Thoracic aorta (tissue), 2 donors: Measurements from ENCODE around the gene NKAIN1. TPM values are rescaled to one million over a fixed set of nuclear protein-coding genes. Genes with fewer than 3 reads are reported as not detected.
A peak's percentile ranks its signal among the peaks of the same experiment; 100 is the strongest.

Experiments used
- ATAC-seq: fragments of 150-250 bp; one replicate; pipeline ENCODE4 v1.8.0; 2017; ENCODE audit warnings: low read depth; ENCODE audit not compliant: insufficient number of reproducible peaks, low FRiP score
- DNase-seq: peaks from one replicate; pipeline ENCODE4 v3.0.0-alpha.2; 2020; ENCODE audit warnings: low spot score
- H3K27ac ChIP-seq, 2 donors: fragments of 200-600 bp; sonication (generic); 1 replicate in 1 of 2; 2 replicates in 1 of 2; pipeline ENCODE4 v1.5.1; 2016; ENCODE audit warnings: mild to moderate bottlenecking in 2 of 2, moderate library complexity in 2 of 2
- H3K27me3 ChIP-seq: fragments of 200-600 bp; sonication (generic); replicated peaks from 2 replicates; pipeline ENCODE4 v1.6.0; 2016; ENCODE audit warnings: mild to moderate bottlenecking; ENCODE audit not compliant: insufficient read depth
- H3K36me3 ChIP-seq: fragments of 200-600 bp; sonication (generic); one replicate; pipeline ENCODE4 v1.5.1; 2016
- H3K4me1 ChIP-seq, 2 donors: fragments of 200-600 bp; sonication (generic); 1 replicate in 1 of 2; 2 replicates in 1 of 2; pipeline versions ENCODE4 v1.5.1 to v1.6.0; 2016; ENCODE audit warnings: low read depth in 2 of 2, mild to moderate bottlenecking in 1 of 2; ENCODE audit not compliant: control insufficient read depth in 1 of 2
- H3K4me3 ChIP-seq: fragments of 200-600 bp; sonication (generic); 2 replicates; pipeline ENCODE4 v1.5.1; 2016; ENCODE audit warnings: mild to moderate bottlenecking
- H3K9me3 ChIP-seq: fragments of 200-600 bp; sonication (generic); 2 replicates; pipeline ENCODE4 v1.5.1; 2016
- total RNA-seq, 2 donors: library from RNA; depleted of rRNA; stranded (reverse); fragments of >200 nt; gene quantifications; one replicate each; pipeline versions ENCODE4 v1.1.0 to v1.2.3, GENCODE V29; 2016
- TF ChIP-seq, protein P1 (sequence below): fragments of 200-600 bp; sonication (generic); IDR thresholded peaks from one replicate; pipeline ENCODE4 v1.5.1; 2019; ENCODE audit warnings: antibody characterized with exemption

Gene NKAIN1
- total RNA-seq, 2 donors from 2014 or later: not detected

GRCh38 chr1:31243501-31244286, 4.0 kb upstream of the NKAIN1 start:
- TF ChIP-seq, protein P1, sequence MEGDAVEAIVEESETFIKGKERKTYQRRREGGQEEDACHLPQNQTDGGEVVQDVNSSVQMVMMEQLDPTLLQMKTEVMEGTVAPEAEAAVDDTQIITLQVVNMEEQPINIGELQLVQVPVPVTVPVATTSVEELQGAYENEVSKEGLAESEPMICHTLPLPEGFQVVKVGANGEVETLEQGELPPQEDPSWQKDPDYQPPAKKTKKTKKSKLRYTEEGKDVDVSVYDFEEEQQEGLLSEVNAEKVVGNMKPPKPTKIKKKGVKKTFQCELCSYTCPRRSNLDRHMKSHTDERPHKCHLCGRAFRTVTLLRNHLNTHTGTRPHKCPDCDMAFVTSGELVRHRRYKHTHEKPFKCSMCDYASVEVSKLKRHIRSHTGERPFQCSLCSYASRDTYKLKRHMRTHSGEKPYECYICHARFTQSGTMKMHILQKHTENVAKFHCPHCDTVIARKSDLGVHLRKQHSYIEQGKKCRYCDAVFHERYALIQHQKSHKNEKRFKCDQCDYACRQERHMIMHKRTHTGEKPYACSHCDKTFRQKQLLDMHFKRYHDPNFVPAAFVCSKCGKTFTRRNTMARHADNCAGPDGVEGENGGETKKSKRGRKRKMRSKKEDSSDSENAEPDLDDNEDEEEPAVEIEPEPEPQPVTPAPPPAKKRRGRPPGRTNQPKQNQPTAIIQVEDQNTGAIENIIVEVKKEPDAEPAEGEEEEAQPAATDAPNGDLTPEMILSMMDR: no peak
- H3K27me3 ChIP-seq: peaks cover 8% of the 10 kb centered on the region
- no peaks in the 10 kb centered on the region for H3K9me3 ChIP-seq
- H3K4me3 ChIP-seq: no peak overlapping the region
- H3K27ac ChIP-seq: no peak overlapping the region
- ATAC-seq (no peak), DNase-seq (no peak)
- H3K36me3 ChIP-seq: no peaks in the 10 kb centered on the region
- H3K4me1 ChIP-seq: peaks cover 4 to 7% of the 10 kb centered on the region in 2 donors

DNA sequence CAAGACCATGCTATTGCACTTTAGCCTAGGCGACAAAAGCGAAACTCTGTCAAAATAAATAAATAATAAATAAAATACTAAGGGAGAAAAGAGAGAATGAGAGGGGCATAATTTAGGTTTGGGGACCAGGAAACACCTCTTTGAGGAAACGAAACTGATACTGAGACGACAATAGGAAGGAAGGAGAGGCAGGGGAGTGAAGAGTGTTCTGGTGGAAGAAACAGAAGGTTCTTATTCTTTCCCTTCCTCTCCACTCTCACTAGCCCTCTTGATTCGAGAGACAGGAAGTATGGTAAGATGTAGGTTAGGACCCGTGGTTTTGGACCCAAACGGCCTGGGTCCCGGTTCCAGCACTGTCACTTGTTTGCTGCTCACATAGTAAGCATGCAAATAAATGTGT, 1.6 kb upstream of the NKAIN1 start:
- ATAC-seq (no peak), DNase-seq (no peak)
- H3K4me3 ChIP-seq: no peak overlapping the region
- peaks cover 8% of the 10 kb centered on the region for H3K27me3 ChIP-seq
- H3K4me1 ChIP-seq: peaks cover 4 to 9% of the 10 kb centered on the region in 2 donors
- H3K9me3 ChIP-seq: no peaks in the 10 kb centered on the region
- TF ChIP-seq, protein P1: no peak
- no peak overlapping the region for H3K27ac ChIP-seq
- H3K36me3 ChIP-seq: no peaks in the 10 kb centered on the region

DNA sequence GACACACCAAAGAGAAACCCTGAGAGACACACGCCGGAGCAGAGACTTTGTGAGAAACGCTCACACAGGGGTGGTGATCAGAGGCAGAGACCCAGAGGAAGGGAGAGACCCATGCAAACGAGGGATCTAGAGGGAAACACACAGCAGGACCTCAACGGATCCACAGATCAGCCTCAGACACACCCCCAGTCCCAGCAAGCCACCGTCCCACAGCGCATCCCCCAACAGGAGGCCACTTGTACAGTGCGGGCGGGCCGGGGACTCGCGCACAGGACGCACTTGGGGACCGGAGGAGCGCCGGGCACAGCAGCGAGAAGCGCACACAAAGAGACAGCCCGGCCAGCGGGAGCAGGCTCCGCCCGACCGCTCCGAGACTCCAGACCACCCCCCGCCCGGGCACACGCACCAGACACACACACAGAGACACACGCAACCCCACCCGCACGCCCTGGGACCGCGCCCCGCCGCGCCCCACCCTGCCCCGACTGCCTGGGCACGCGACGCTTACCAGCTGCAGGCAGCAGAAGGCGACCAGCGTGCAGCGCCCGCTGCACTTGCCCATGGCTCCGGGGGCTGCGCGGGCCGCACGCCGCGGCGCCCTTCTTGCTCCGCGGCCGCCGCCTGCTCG, 587 bp downstream of the NKAIN1 start:
- DNase-seq: no peak
- ATAC-seq: no peak
- H3K27ac ChIP-seq: no peak overlapping the region
- H3K4me3 ChIP-seq: peak overlapping the region; percentile 52
- TF ChIP-seq, protein P1: no peak
- H3K27me3 ChIP-seq: peaks cover 8% of the 10 kb centered on the region
- no peaks in the 10 kb centered on the region for H3K9me3 ChIP-seq
- no peaks in the 10 kb centered on the region for H3K36me3 ChIP-seq
- peaks cover 4 to 9% of the 10 kb centered on the region in 2 donors for H3K4me1 ChIP-seq

- TF ChIP-seq, protein P1: no peak
- H3K9me3 ChIP-seq: no peaks in the 10 kb centered on the region
- DNase-seq (no peak), ATAC-seq (no peak)
- H3K4me1 ChIP-seq: peaks cover 4 to 9% of the 10 kb centered on the region in 2 donors
- H3K27me3 ChIP-seq: peaks cover 8% of the 10 kb centered on the region
- H3K36me3 ChIP-seq: no peaks in the 10 kb centered on the region
- H3K27ac ChIP-seq: no peak overlapping the region
- no peak overlapping the region for H3K4me3 ChIP-seq
Measured at GRCh38 chr1:31238612-31238985, 1.1 kb downstream of the NKAIN1 start.

DNA sequence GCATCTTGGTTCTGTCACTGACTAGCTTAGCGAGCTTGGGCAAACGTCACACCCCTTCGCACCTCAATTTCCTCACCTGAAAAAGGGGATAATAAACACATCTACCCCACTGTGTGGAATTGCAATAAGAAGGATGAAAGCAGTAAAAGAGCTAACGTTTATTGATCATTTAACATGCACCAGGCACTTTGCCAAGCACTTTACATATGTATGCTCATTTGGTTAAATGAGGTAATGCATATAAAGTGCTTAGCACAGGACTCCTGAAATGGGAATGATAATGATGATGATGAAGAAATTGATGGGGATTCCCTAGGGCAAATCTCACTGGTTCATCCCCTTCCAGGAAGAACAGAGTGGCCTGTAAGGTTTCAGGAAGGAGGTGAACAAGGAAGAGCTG, 4.8 kb downstream of the NKAIN1 start:
- Histone ChIP-seq H3K4me1 (peaks cover 4 to 9% of the 10 kb centered on the region in 2 donors), H3K27me3 (no peaks in the 10 kb centered on the region), H3K27ac (no peak overlapping the region), H3K9me3 (no peaks in the 10 kb centered on the region), H3K4me3 (no peak overlapping the region), H3K36me3 (no peaks in the 10 kb centered on the region)
- TF ChIP-seq, protein P1: no peak
- no peak for ATAC-seq
- DNase-seq: no peak
